Small intestine (tissue), 7 donors: Measurements from ENCODE around the gene COL7A1. TPM values are rescaled to one million over a fixed set of nuclear protein-coding genes. Genes with fewer than 3 reads are reported as not detected.

ENCODE experiments used
- DNase-seq, 2 donors: peaks; one replicate each; pipeline versions ENCODE4 v3.0.0 to v3.0.0-alpha.2; 2013
- FAIRE-seq: peaks from 2 replicates; lab custom pipeline; 2012; peaks lifted over from hg19 to GRCh38; lab: Jason Lieb, UNC
- H3K27ac ChIP-seq, 3 donors: one replicate each; pipeline ENCODE4 v1.5.1; 2013; ENCODE audit warnings: low read length in 2 of 3, mild to moderate bottlenecking in 2 of 3, control low read depth in 1 of 3, inconsistent platforms in 1 of 3, low read depth in 1 of 3, moderate library complexity in 1 of 3
- H3K27me3 ChIP-seq, 3 donors: one replicate each; pipeline ENCODE4 v1.6.1; 2013; ENCODE audit warnings: low read length in 3 of 3, inconsistent platforms in 1 of 3; ENCODE audit not compliant: control insufficient read depth in 3 of 3, insufficient read depth in 3 of 3
- H3K36me3 ChIP-seq, 3 donors: one replicate each; pipeline ENCODE4 v1.6.1; 2013; ENCODE audit warnings: low read length in 3 of 3, inconsistent platforms in 1 of 3, low read depth in 1 of 3, mild to moderate bottlenecking in 1 of 3, moderate library complexity in 1 of 3; ENCODE audit not compliant: control insufficient read depth in 3 of 3, insufficient read depth in 2 of 3
- H3K4me1 ChIP-seq, 3 donors: one replicate each; pipeline ENCODE4 v1.6.1; 2013; ENCODE audit warnings: low read length in 2 of 3, inconsistent platforms in 1 of 3, low read depth in 1 of 3, mild to moderate bottlenecking in 1 of 3, moderate library complexity in 1 of 3; ENCODE audit not compliant: control insufficient read depth in 3 of 3, insufficient read depth in 2 of 3
- H3K4me3 ChIP-seq, 3 donors: one replicate each; pipeline ENCODE4 v1.5.1; 2013; ENCODE audit warnings: low read length in 3 of 3, control low read depth in 1 of 3, inconsistent platforms in 1 of 3, low read depth in 1 of 3, mild to moderate bottlenecking in 1 of 3, moderate library complexity in 1 of 3
- H3K9me3 ChIP-seq, 2 donors: one replicate each; pipeline ENCODE4 v1.6.1; 2013; ENCODE audit warnings: low read depth in 1 of 2, low read length in 1 of 2; ENCODE audit not compliant: control insufficient read depth in 2 of 2, insufficient read depth in 1 of 2
- WGBS, 3 donors: extraction: QIAGEN DNeasy Blood & Tissue Kit; methylation state at CpG; one replicate each; pipeline ENCODE4 v1.1.7; 2013; 5-methylcytosine and 5-hydroxymethylcytosine counted together
- polyA plus RNA-seq, 4 donors: library from polyadenylated mRNA; stranded (reverse) in 3 of 4; unstranded in 1 of 4; fragments of 200-250 nt in 3 of 4; fragments of 120-200 nt in 1 of 4; gene quantifications; one replicate each; pipeline versions ENCODE4 v1.2.1 to v1.2.3, GENCODE V29; 2013
- donor health status: healthy with polysubstance abuse.
- donor health status: control.
- donor health status: control.
- donor health status: Bipolar disorder and iron deficiency.
- donor health status: healthy.

COL7A1 gene
- polyA plus RNA-seq, 4 donors: 8.0 to 120 (median 19.3) TPM

DNA sequence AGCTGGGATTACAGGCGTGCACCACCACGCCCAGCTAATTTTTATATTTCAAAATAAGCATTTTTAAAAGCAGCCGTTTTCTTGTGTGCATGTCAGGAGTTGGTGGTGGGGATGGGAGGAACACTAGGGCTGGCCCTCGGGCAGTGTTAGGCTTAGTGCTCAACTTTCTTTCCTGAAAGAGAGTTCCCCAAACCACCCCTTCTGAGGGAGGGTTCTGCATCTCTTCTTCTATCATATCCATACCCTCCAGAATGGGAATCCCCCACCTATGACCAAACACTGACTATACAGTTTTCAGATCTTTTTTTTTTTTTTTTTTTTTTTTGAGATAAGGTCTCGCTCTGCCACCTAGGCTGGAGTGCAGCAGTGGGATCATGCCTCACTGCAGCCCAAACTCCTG, 51.0 kb downstream of the COL7A1 start:
- Histone ChIP-seq H3K9me3 (no peaks in the 10 kb centered on the region), H3K27me3 (no peaks in the 10 kb centered on the region), H3K4me3 (no peak overlapping the region), H3K27ac (no peak overlapping the region), H3K4me1 (no peaks in the 10 kb centered on the region), H3K36me3 (peaks cover 0 to 52% (median 11%) of the 10 kb centered on the region in 3 donors)
- DNase-seq: no peak
- no peak for FAIRE-seq
- WGBS, 3 donors: 86 to 91% (median 88%) methylated on average over 5 of the region's 5 CpGs

DNA sequence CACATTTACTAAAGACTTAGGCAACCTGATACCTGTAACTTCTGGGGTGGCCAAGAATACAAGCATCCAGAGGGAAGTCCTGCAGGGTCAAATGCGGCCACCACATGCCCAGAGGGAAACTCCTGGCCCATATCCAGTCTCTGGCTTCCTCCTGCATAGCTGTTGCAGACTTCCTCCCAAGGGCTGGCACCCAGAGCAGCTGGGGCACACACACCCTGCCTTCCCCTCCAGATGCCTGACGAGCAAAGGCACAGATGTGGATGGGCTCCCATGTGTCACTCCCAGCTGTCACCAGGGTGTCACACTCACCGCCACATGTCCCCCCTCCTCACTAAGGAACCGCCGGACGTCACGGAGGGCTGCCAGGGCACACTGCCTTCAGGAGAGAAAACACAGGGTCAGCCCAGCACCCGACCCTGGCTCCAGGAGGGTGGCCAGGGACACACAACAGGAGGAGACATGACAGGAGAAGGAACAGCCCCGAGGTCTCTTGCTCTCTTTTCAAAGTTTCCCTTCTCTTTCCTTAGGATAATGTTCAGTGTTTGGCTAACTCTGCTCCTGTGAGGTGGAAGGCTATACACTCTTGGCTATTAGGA, 51.8 kb downstream of the COL7A1 start:
- H3K27ac ChIP-seq: no peak overlapping the region
- FAIRE-seq (no peak), DNase-seq (no peak)
- WGBS, 3 donors: 64 to 91% (median 67%) methylated on average over 9 of the region's 9 CpGs
- H3K36me3 ChIP-seq: peaks cover 0 to 51% (median 13%) of the 10 kb centered on the region in 3 donors
- H3K27me3 ChIP-seq: no peaks in the 10 kb centered on the region
- H3K4me1 ChIP-seq: no peaks in the 10 kb centered on the region
- no peak overlapping the region for H3K4me3 ChIP-seq
- H3K9me3 ChIP-seq: no peaks in the 10 kb centered on the region

DNA sequence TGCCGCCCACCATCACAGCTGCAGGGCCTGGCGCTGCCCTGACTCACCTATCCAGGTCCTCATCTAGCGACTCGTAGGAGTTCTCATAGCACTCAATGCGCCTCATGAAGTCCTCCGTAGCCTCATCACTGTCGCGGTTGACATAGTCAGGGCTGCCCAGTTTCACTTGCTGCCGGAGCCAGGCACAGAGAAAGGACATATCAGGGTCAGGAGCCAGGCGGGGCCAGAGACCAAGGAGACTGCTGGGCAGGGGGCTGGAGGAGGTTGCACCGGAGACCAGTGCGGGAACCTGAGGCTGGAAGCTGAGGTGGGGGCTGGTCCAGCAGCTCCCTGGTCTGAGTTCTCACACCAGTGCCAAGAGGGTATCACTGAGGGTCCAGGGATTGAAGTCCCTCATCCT, 56.7 kb downstream of the COL7A1 start:
- Histone ChIP-seq H3K27me3 (no peaks in the 10 kb centered on the region), H3K4me1 (no peaks in the 10 kb centered on the region), H3K4me3 (no peak overlapping the region), H3K36me3 (peaks cover 15 to 65% (median 28%) of the 10 kb centered on the region in 3 donors), H3K9me3 (no peaks in the 10 kb centered on the region), H3K27ac (no peak overlapping the region)
- WGBS, 3 donors: 89 to 96% (median 95%) methylated on average over 12 of the region's 12 CpGs
- DNase-seq: no peak
- no peak for FAIRE-seq

DNA sequence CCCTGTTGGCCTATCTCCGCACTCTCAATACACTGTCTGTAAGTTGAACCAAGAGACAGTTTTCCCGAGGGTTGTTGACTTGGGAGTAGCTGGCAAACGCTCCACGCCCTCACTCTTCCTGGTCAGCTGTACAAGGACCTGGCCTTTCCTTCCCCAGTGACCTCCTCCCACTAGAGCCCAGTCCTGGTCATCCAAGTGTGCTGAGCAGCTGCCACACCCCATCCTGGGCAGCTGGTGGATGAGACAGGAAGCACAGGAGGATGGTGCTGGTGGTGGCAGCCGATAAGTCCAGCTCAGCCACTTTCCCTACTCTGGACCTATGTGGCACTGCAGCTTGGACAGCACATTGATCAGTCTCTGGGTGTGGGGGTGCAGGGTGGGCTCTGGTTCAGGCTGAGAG, 58.3 kb downstream of the COL7A1 start:
- Histone ChIP-seq H3K36me3 (peaks cover 15 to 60% (median 28%) of the 10 kb centered on the region in 3 donors), H3K27me3 (no peaks in the 10 kb centered on the region), H3K4me1 (no peaks in the 10 kb centered on the region), H3K4me3 (no peak overlapping the region), H3K27ac (no peak overlapping the region), H3K9me3 (no peaks in the 10 kb centered on the region)
- WGBS, 3 donors: 77 to 85% (median 84%) methylated on average over 5 of the region's 5 CpGs
- DNase-seq (no peak), FAIRE-seq (no peak)

DNA sequence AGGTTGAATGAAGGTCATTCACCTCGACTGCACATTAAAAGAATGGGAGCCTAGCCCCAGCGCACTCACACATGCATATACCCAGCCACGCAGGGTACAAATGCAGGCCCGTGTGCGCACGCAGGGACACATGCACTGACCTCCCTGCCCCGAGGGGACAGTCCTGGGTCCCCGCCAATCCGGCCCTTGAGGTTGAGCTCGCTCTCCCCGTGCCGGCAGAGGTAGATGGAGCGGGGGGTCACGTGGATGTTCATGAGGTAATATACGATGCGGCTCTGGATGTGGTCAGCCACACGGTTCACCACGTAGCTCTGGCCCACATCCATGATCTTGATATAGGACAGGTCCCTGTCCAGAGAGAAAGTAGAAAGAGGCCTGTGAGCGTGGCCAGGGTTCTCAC, 59.0 kb downstream of the COL7A1 start:
- WGBS, 3 donors: 90 to 91% (median 90%) methylated on average over 19 of the region's 19 CpGs

DNA sequence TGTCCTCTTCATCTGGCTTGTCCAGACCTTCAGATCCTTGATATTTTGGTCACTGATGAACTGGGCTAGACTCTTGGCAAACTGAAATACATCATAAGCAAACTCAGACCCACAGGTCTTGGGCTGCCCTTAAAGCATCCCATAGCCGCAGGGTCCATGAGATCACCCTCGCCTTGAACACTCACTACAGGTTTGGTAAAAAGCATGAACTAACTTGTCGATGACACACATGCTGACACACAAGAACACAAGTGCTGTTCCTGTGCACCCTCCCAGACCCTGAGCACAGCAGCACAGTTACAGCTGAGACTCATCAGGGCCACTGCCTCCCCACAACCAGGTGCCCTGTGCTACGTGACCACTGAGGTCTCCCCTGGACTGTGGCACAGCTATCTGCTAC, 59.6 kb downstream of the COL7A1 start:
- peaks cover 15 to 55% (median 28%) of the 10 kb centered on the region in 3 donors for H3K36me3 ChIP-seq
- 95 to 98% (median 98%) methylated on average over 4 of the region's 4 CpGs for WGBS, 3 donors
- DNase-seq: no peak

More for the DNA sequence above, 59.0 kb downstream of the COL7A1 start:
- Histone ChIP-seq H3K4me1 (no peaks in the 10 kb centered on the region), H3K9me3 (no peaks in the 10 kb centered on the region), H3K27ac (no peak overlapping the region), H3K27me3 (no peaks in the 10 kb centered on the region), H3K4me3 (no peak overlapping the region), H3K36me3 (peaks cover 15 to 55% (median 28%) of the 10 kb centered on the region in 3 donors)
- DNase-seq: no peak
- FAIRE-seq: no peak

DNA sequence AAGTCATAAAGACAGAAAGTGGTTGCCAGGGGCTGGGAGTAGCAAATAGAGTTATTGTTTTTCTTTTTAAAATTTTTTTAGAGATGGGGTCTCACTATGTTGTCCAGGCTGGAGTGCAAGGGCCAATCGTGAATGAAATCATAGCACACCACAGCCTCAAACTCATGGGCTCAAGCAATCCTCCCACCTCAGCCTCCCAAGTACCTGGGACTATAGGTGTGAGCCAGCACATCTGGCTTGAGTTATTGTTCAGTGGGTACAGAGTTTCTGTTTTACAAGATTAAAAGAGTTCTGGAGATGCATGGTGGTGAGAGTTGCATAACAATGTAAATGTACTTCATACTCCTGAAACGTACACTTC, 62.2 kb downstream of the COL7A1 start:
- FAIRE-seq: no peak
- H3K27me3 ChIP-seq: no peaks in the 10 kb centered on the region
- no peak for DNase-seq
- no peak overlapping the region for H3K4me3 ChIP-seq
- no peak overlapping the region for H3K27ac ChIP-seq
- H3K9me3 ChIP-seq: no peaks in the 10 kb centered on the region
- WGBS, 3 donors: 77 to 88% (median 86%) methylated on average over 2 of the region's 2 CpGs
- no peaks in the 10 kb centered on the region for H3K4me1 ChIP-seq
- peaks cover 13 to 32% (median 17%) of the 10 kb centered on the region in 3 donors for H3K36me3 ChIP-seq

More for the DNA sequence above, 59.6 kb downstream of the COL7A1 start:
- no peak overlapping the region for H3K4me3 ChIP-seq
- no peaks in the 10 kb centered on the region for H3K9me3 ChIP-seq
- no peaks in the 10 kb centered on the region for H3K4me1 ChIP-seq
- FAIRE-seq: no peak
- no peak overlapping the region for H3K27ac ChIP-seq
- H3K27me3 ChIP-seq: no peaks in the 10 kb centered on the region

DNA sequence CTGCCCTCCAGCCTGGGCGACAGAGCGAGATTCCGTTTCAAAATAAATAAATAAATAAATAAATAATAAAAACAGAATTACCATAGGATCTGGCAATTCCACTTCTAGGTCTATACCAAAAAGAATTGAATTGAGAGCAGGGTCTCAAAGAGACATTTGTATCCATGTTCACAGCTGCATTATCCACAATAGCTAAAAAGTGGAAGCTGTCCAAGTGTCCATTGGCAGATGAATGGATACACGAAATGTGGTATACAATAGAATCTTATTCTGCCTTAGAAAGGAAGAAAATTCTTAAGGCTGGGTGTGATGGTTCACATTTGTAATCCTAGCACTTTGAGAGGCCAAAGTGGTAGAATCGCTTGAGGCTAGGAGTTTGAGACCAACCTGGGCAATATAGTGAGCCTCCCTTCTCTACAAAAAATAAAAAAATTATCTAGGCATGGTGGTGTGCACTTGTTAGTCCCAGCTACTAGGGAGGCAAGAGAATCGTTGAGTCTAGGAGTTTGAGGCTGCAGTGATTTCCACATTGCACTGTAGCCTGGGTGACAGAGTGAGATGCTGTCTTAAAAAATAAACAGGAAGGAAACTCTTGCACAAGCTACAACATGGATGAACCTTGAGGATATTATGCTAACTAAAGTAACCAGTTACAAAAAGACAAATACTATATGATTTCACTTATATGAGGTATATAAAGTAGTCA, 62.7 kb downstream of the COL7A1 start:
- peaks cover 9 to 28% (median 14%) of the 10 kb centered on the region in 3 donors for H3K36me3 ChIP-seq

More for the DNA sequence above, 62.7 kb downstream of the COL7A1 start:
- no peaks in the 10 kb centered on the region for H3K9me3 ChIP-seq
- no peak for FAIRE-seq
- no peak for DNase-seq
- no peaks in the 10 kb centered on the region for H3K4me1 ChIP-seq
- H3K27ac ChIP-seq: no peak overlapping the region
- WGBS, 3 donors: 84 to 89% (median 86%) methylated on average over 6 of the region's 6 CpGs
- H3K4me3 ChIP-seq: no peak overlapping the region
- H3K27me3 ChIP-seq: no peaks in the 10 kb centered on the region
